C4-2B (cell line): ENCODE results near the gene TIMM17A.

ENCODE experiments used
- CTCF ChIP-seq: fragments of 450-650 bp; conservative IDR thresholded peaks from 2 replicates; pipeline ENCODE4 v1.5.1; 2017; ENCODE audit warnings: mild to moderate bottlenecking
- ZFX ChIP-seq: fragments of 450-650 bp; IDR thresholded peaks from 2 replicates; pipeline ENCODE4 v1.6.1; 2017

- TF ChIP-seq CTCF (no peak), ZFX (no peak)
Measured at GRCh38 chr1:201989354-201990128, 34.2 kb downstream of the TIMM17A start.
